ENCODE results near the gene NRP2. TPM values are rescaled to one million over a fixed set of nuclear protein-coding genes. Genes with fewer than 3 reads are reported as not detected.

NRP2 gene
- total RNA-seq, 1 experiment from 2014 or later: 92.4 TPM

GRCh38 chr2:205655779-205656456 is 26.4 kb upstream of the NRP2 start:
- no peaks in the 10 kb centered on the region for H3K36me3 ChIP-seq (replicated peaks; ENCODE audit: control insufficient read depth, insufficient read depth, low read length)
- no peaks in the 10 kb centered on the region for H3K27me3 ChIP-seq (ENCODE audit: control insufficient read depth, insufficient read depth, low read length)
- no peak for DNase-seq
- H3K4me3 ChIP-seq (ENCODE audit: insufficient read depth, low read depth, low read length): no peak overlapping the region

GRCh38 chr2:205656461-205656860 is 25.8 kb upstream of the NRP2 start:
- no peaks in the 10 kb centered on the region for H3K36me3 ChIP-seq (replicated peaks; ENCODE audit: control insufficient read depth, insufficient read depth, low read length)
- no peak for DNase-seq
- no peaks in the 10 kb centered on the region for H3K27me3 ChIP-seq (ENCODE audit: control insufficient read depth, insufficient read depth, low read length)
- H3K4me3 ChIP-seq (ENCODE audit: insufficient read depth, low read depth, low read length): no peak overlapping the region

- H3K27me3 ChIP-seq (ENCODE audit: control insufficient read depth, insufficient read depth, low read length): no peaks in the 10 kb centered on the region
- no peak for DNase-seq
- H3K36me3 ChIP-seq (replicated peaks; ENCODE audit: control insufficient read depth, insufficient read depth, low read length): no peaks in the 10 kb centered on the region
- no peak overlapping the region for H3K4me3 ChIP-seq (ENCODE audit: insufficient read depth, low read depth, low read length)
Observed at GRCh38 chr2:205656941-205657340, 25.4 kb upstream of the NRP2 start.

- DNase-seq: no peak
- Histone ChIP-seq H3K36me3 (replicated peaks; ENCODE audit: control insufficient read depth, insufficient read depth, low read length) (no peaks in the 10 kb centered on the region), H3K27me3 (ENCODE audit: control insufficient read depth, insufficient read depth, low read length) (no peaks in the 10 kb centered on the region), H3K4me3 (ENCODE audit: insufficient read depth, low read depth, low read length) (no peak overlapping the region)
Observed at GRCh38 chr2:205657579-205657978, 24.7 kb upstream of the NRP2 start.

- Histone ChIP-seq H3K27me3 (ENCODE audit: control insufficient read depth, insufficient read depth, low read length) (no peaks in the 10 kb centered on the region), H3K4me3 (ENCODE audit: insufficient read depth, low read depth, low read length) (no peak overlapping the region), H3K36me3 (replicated peaks; ENCODE audit: control insufficient read depth, insufficient read depth, low read length) (no peaks in the 10 kb centered on the region)
- DNase-seq: no peak
Observed at GRCh38 chr2:205658068-205658467, 24.2 kb upstream of the NRP2 start.

- Histone ChIP-seq H3K27me3 (ENCODE audit: control insufficient read depth, insufficient read depth, low read length) (no peaks in the 10 kb centered on the region), H3K4me3 (ENCODE audit: insufficient read depth, low read depth, low read length) (no peak overlapping the region), H3K36me3 (replicated peaks; ENCODE audit: control insufficient read depth, insufficient read depth, low read length) (no peaks in the 10 kb centered on the region)
- no peak for DNase-seq
Observed at GRCh38 chr2:205658572-205658971, 23.7 kb upstream of the NRP2 start.

- Histone ChIP-seq H3K27me3 (ENCODE audit: control insufficient read depth, insufficient read depth, low read length) (no peaks in the 10 kb centered on the region), H3K36me3 (replicated peaks; ENCODE audit: control insufficient read depth, insufficient read depth, low read length) (no peaks in the 10 kb centered on the region), H3K4me3 (ENCODE audit: insufficient read depth, low read depth, low read length) (no peak overlapping the region)
- DNase-seq: no peak
Observed at GRCh38 chr2:205659922-205660321, 22.4 kb upstream of the NRP2 start.

- DNase-seq: no peak
- no peaks in the 10 kb centered on the region for H3K36me3 ChIP-seq (replicated peaks; ENCODE audit: control insufficient read depth, insufficient read depth, low read length)
- no peak overlapping the region for H3K4me3 ChIP-seq (ENCODE audit: insufficient read depth, low read depth, low read length)
- no peaks in the 10 kb centered on the region for H3K27me3 ChIP-seq (ENCODE audit: control insufficient read depth, insufficient read depth, low read length)
Observed at GRCh38 chr2:205660521-205661124, 21.7 kb upstream of the NRP2 start.

- H3K4me3 ChIP-seq (ENCODE audit: insufficient read depth, low read depth, low read length): no peak overlapping the region
- no peaks in the 10 kb centered on the region for H3K27me3 ChIP-seq (ENCODE audit: control insufficient read depth, insufficient read depth, low read length)
- H3K36me3 ChIP-seq (replicated peaks; ENCODE audit: control insufficient read depth, insufficient read depth, low read length): no peaks in the 10 kb centered on the region
- no peak for DNase-seq
Observed at GRCh38 chr2:205661281-205661680, 21.0 kb upstream of the NRP2 start.

GRCh38 chr2:205662206-205662965 is 19.9 kb upstream of the NRP2 start:
- Histone ChIP-seq H3K27me3 (ENCODE audit: control insufficient read depth, insufficient read depth, low read length) (no peaks in the 10 kb centered on the region), H3K36me3 (replicated peaks; ENCODE audit: control insufficient read depth, insufficient read depth, low read length) (no peaks in the 10 kb centered on the region), H3K4me3 (ENCODE audit: insufficient read depth, low read depth, low read length) (no peak overlapping the region)
- DNase-seq: no peak

GRCh38 chr2:205665791-205666190 is 16.5 kb upstream of the NRP2 start:
- no peak overlapping the region for H3K4me3 ChIP-seq (ENCODE audit: insufficient read depth, low read depth, low read length)
- H3K27me3 ChIP-seq (ENCODE audit: control insufficient read depth, insufficient read depth, low read length): no peaks in the 10 kb centered on the region
- no peaks in the 10 kb centered on the region for H3K36me3 ChIP-seq (replicated peaks; ENCODE audit: control insufficient read depth, insufficient read depth, low read length)
- DNase-seq: no peak

- no peaks in the 10 kb centered on the region for H3K27me3 ChIP-seq (ENCODE audit: control insufficient read depth, insufficient read depth, low read length)
- no peaks in the 10 kb centered on the region for H3K36me3 ChIP-seq (replicated peaks; ENCODE audit: control insufficient read depth, insufficient read depth, low read length)
- no peak for DNase-seq
Observed at GRCh38 chr2:205670292-205670691, 12.0 kb upstream of the NRP2 start.

GRCh38 chr2:205673312-205673711 is 9.0 kb upstream of the NRP2 start:
- Histone ChIP-seq H3K4me3 (ENCODE audit: insufficient read depth, low read depth, low read length) (no peak overlapping the region), H3K27me3 (ENCODE audit: control insufficient read depth, insufficient read depth, low read length) (no peaks in the 10 kb centered on the region)
- no peak for DNase-seq

More at GRCh38 chr2:205670292-205670691, 12.0 kb upstream of the NRP2 start:
- H3K4me3 ChIP-seq (ENCODE audit: insufficient read depth, low read depth, low read length): no peak overlapping the region

GRCh38 chr2:205675861-205676516 is 6.3 kb upstream of the NRP2 start:
- no peaks in the 10 kb centered on the region for H3K36me3 ChIP-seq (replicated peaks; ENCODE audit: control insufficient read depth, insufficient read depth, low read length)
- H3K4me3 ChIP-seq (ENCODE audit: insufficient read depth, low read depth, low read length): no peak overlapping the region
- DNase-seq: peak; percentile 51
- H3K27me3 ChIP-seq (ENCODE audit: control insufficient read depth, insufficient read depth, low read length): no peaks in the 10 kb centered on the region

More at GRCh38 chr2:205673312-205673711, 9.0 kb upstream of the NRP2 start:
- no peaks in the 10 kb centered on the region for H3K36me3 ChIP-seq (replicated peaks; ENCODE audit: control insufficient read depth, insufficient read depth, low read length)
